BE2C (cell line): ENCODE measurements around the gene PKNOX2.

Experiments
- DNase-seq: peaks from one replicate; pipeline ENCODE4 v3.0.0-alpha.2; 2020
- H3K27me3 ChIP-seq: fragments of 250-450 bp; sonication (Bioruptor Pico); 2 replicates; pipeline ENCODE4 v1.5.1; 2020; ENCODE audit warnings: mild to moderate bottlenecking
- H3K36me3 ChIP-seq: fragments of 250-450 bp; sonication (Bioruptor Pico); 2 replicates; pipeline ENCODE4 v1.5.1; 2020; ENCODE audit warnings: mild to moderate bottlenecking
- H3K4me1 ChIP-seq: fragments of 250-450 bp; sonication (Bioruptor Pico); 2 replicates; pipeline ENCODE4 v1.5.1; 2020
- H3K4me3 ChIP-seq: 2 replicates; pipeline ENCODE4 v1.5.1; 2011; ENCODE audit warnings: low read depth, low read length
- H3K9me3 ChIP-seq: fragments of 250-450 bp; sonication (Bioruptor Pico); 2 replicates; pipeline ENCODE4 v1.5.1; 2020
- CTCF ChIP-seq: IDR thresholded peaks from 2 replicates; pipeline ENCODE4 v1.5.1; 2012; ENCODE audit warnings: mild to moderate bottlenecking, low read depth, low read length

The PKNOX2 gene

GRCh38 chr11:125404811-125405790, 240.6 kb downstream of the PKNOX2 start:
- H3K27me3 ChIP-seq, result peaks cover 76% of the 10 kb centered on the region
- H3K4me3 ChIP-seq, result no peak overlapping the region
- H3K36me3 ChIP-seq, result no peaks in the 10 kb centered on the region
- peak; percentile 71 for DNase-seq
- peak; percentile 87 for TF ChIP-seq CTCF
- H3K4me1 ChIP-seq, result no peaks in the 10 kb centered on the region
- H3K9me3 ChIP-seq, result no peaks in the 10 kb centered on the region

- H3K36me3 ChIP-seq, result no peaks in the 10 kb centered on the region
- no peaks in the 10 kb centered on the region for H3K9me3 ChIP-seq
- H3K27me3 ChIP-seq, result peaks cover 67% of the 10 kb centered on the region
- no peak overlapping the region for H3K4me3 ChIP-seq
- H3K4me1 ChIP-seq, result no peaks in the 10 kb centered on the region
- DNase-seq, result no peak
- no peak for TF ChIP-seq CTCF
Observed at GRCh38 chr11:125407046-125407445, 242.5 kb downstream of the PKNOX2 start.

- no peak overlapping the region for H3K4me3 ChIP-seq
- peaks cover 67% of the 10 kb centered on the region for H3K27me3 ChIP-seq
- no peaks in the 10 kb centered on the region for H3K9me3 ChIP-seq
- TF ChIP-seq CTCF, result no peak
- H3K36me3 ChIP-seq, result no peaks in the 10 kb centered on the region
- H3K4me1 ChIP-seq, result no peaks in the 10 kb centered on the region
- no peak for DNase-seq
Observed at GRCh38 chr11:125408311-125408711, 243.8 kb downstream of the PKNOX2 start.

- no peaks in the 10 kb centered on the region for H3K4me1 ChIP-seq
- H3K9me3 ChIP-seq, result no peaks in the 10 kb centered on the region
- no peak for DNase-seq
- no peaks in the 10 kb centered on the region for H3K36me3 ChIP-seq
- H3K4me3 ChIP-seq, result no peak overlapping the region
- no peak for TF ChIP-seq CTCF
- peaks cover 50% of the 10 kb centered on the region for H3K27me3 ChIP-seq
Observed at GRCh38 chr11:125410091-125410490, 245.5 kb downstream of the PKNOX2 start.

GRCh38 chr11:125412177-125412496, 247.6 kb downstream of the PKNOX2 start:
- no peak for TF ChIP-seq CTCF
- Histone ChIP-seq H3K27me3 (peaks cover 33% of the 10 kb centered on the region), H3K4me3 (no peak overlapping the region), H3K9me3 (no peaks in the 10 kb centered on the region), H3K36me3 (no peaks in the 10 kb centered on the region), H3K4me1 (no peaks in the 10 kb centered on the region)
- no peak for DNase-seq

- H3K4me3 ChIP-seq, result no peak overlapping the region
- H3K4me1 ChIP-seq, result no peaks in the 10 kb centered on the region
- H3K9me3 ChIP-seq, result no peaks in the 10 kb centered on the region
- no peaks in the 10 kb centered on the region for H3K36me3 ChIP-seq
- no peak for TF ChIP-seq CTCF
- DNase-seq, result no peak
- peaks cover 30% of the 10 kb centered on the region for H3K27me3 ChIP-seq
Observed at GRCh38 chr11:125412509-125412908, 248.0 kb downstream of the PKNOX2 start.
